H9 (cell line): ENCODE data around the gene OSBPL1A. TPM values are rescaled to one million over a fixed set of nuclear protein-coding genes. Genes with fewer than 3 reads are reported as not detected.

Experiments
- DNase-seq: peaks from one replicate; pipeline ENCODE4 v3.0.0-alpha.2; 2017
- H2AFZ ChIP-seq: one replicate; pipeline ENCODE4 v1.6.1; 2013; ENCODE audit warnings: mild to moderate bottlenecking, low read length, control low read depth, moderate library complexity
- H2AK5ac ChIP-seq: 2 replicates; pipeline ENCODE4 v1.6.1; 2013; ENCODE audit warnings: low read length, control low read depth, mixed read lengths; ENCODE audit not compliant: insufficient read length
- H2BK120ac ChIP-seq: one replicate; pipeline ENCODE4 v1.6.1; 2013; ENCODE audit warnings: low read depth, mild to moderate bottlenecking, low read length, control low read depth, inconsistent platforms; ENCODE audit not compliant: poor library complexity, severe bottlenecking
- H2BK12ac ChIP-seq: 2 replicates; pipeline ENCODE4 v1.6.1; 2013; ENCODE audit warnings: low read length, control low read depth, mixed read lengths, low read depth; ENCODE audit not compliant: insufficient read length
- H2BK15ac ChIP-seq: 2 replicates; pipeline ENCODE4 v1.6.1; 2013; ENCODE audit warnings: low read depth, low read length, control low read depth
- H2BK20ac ChIP-seq: one replicate; pipeline ENCODE4 v1.6.1; 2013; ENCODE audit warnings: low read depth, mild to moderate bottlenecking, low read length, control low read depth, inconsistent platforms; ENCODE audit not compliant: poor library complexity, severe bottlenecking
- H2BK5ac ChIP-seq: 2 replicates; pipeline ENCODE4 v1.6.1; 2013; ENCODE audit warnings: low read length, control low read depth, mixed read lengths; ENCODE audit not compliant: insufficient read length
- H3K14ac ChIP-seq: 2 replicates; pipeline ENCODE4 v1.6.1; 2013; ENCODE audit warnings: low read length, control low read depth; ENCODE audit not compliant: insufficient read depth
- H3K18ac ChIP-seq: 2 replicates; pipeline ENCODE4 v1.6.1; 2013; ENCODE audit warnings: low read depth, mild to moderate bottlenecking, mixed read lengths, low read length, control low read depth; ENCODE audit not compliant: insufficient read length
- H3K23ac ChIP-seq: 2 replicates; pipeline ENCODE4 v1.6.1; 2013; ENCODE audit warnings: low read length, control low read depth, mixed read lengths, low read depth; ENCODE audit not compliant: insufficient read length
- H3K23me2 ChIP-seq: 2 replicates; pipeline ENCODE4 v1.6.1; 2013; ENCODE audit warnings: low read depth, mild to moderate bottlenecking, mixed read lengths, low read length, control low read depth; ENCODE audit not compliant: insufficient read length, poor library complexity, severe bottlenecking
- H3K27ac ChIP-seq: 2 replicates; pipeline ENCODE4 v1.5.1; 2013; ENCODE audit warnings: low read length, control low read depth, mixed read lengths, low read depth; ENCODE audit not compliant: insufficient read length
- H3K27me3 ChIP-seq: 2 replicates; pipeline ENCODE4 v1.6.1; 2013; ENCODE audit warnings: low read length, control low read depth, inconsistent platforms; ENCODE audit not compliant: insufficient read depth
- H3K4ac ChIP-seq: 2 replicates; pipeline ENCODE4 v1.6.1; 2013; ENCODE audit warnings: low read depth, mild to moderate bottlenecking, control low read depth, inconsistent platforms, low read length, moderate library complexity
- H3K4me1 ChIP-seq: 2 replicates; pipeline ENCODE4 v1.6.1; 2013; ENCODE audit warnings: low read length, control low read depth, inconsistent platforms; ENCODE audit not compliant: insufficient read depth
- H3K4me2 ChIP-seq: 2 replicates; pipeline ENCODE4 v1.6.1; 2013; ENCODE audit warnings: low read length, control low read depth, mixed read lengths; ENCODE audit not compliant: insufficient read length, insufficient read depth
- H3K56ac ChIP-seq: 2 replicates; pipeline ENCODE4 v1.6.1; 2013; ENCODE audit warnings: low read depth, mild to moderate bottlenecking, mixed read lengths, low read length, control low read depth; ENCODE audit not compliant: insufficient read length
- H3K79me1 ChIP-seq: 2 replicates; pipeline ENCODE4 v1.6.1; 2013; ENCODE audit warnings: low read depth, mild to moderate bottlenecking, moderate library complexity, low read length, control low read depth, inconsistent platforms; ENCODE audit not compliant: insufficient read depth, poor library complexity, severe bottlenecking
- H3K79me2 ChIP-seq: 2 replicates; pipeline ENCODE4 v1.6.1; 2013; ENCODE audit warnings: low read length, control low read depth, inconsistent platforms; ENCODE audit not compliant: insufficient read depth
- H3K9ac ChIP-seq: 2 replicates; pipeline ENCODE4 v1.6.1; 2013; ENCODE audit warnings: low read length, control low read depth, mixed read lengths; ENCODE audit not compliant: insufficient read length; ENCODE audit errors: extremely low read depth
- H3K9me3 ChIP-seq: one replicate; pipeline ENCODE4 v1.6.1; 2013; ENCODE audit warnings: low read depth, low read length, inconsistent platforms; ENCODE audit not compliant: control insufficient read depth
- H3T11ph ChIP-seq: one replicate; pipeline ENCODE4 v1.6.1; 2013; ENCODE audit warnings: mild to moderate bottlenecking, low read length, control low read depth, inconsistent platforms
- H4K20me1 ChIP-seq: one replicate; pipeline ENCODE4 v1.6.1; 2013; ENCODE audit not compliant: control insufficient read depth, insufficient read length, insufficient read depth
- H4K5ac ChIP-seq: 2 replicates; pipeline ENCODE4 v1.6.1; 2013; ENCODE audit warnings: low read depth, mild to moderate bottlenecking, mixed read lengths, low read length, control low read depth; ENCODE audit not compliant: insufficient read length
- H4K8ac ChIP-seq: replicated peaks from 2 replicates; pipeline ENCODE4 v1.6.1; 2013; ENCODE audit warnings: low read length, control low read depth, mixed read lengths, low read depth; ENCODE audit not compliant: insufficient read length
- H4K91ac ChIP-seq: 2 replicates; pipeline ENCODE4 v1.6.1; 2013; ENCODE audit warnings: low read depth, mild to moderate bottlenecking, moderate library complexity, mixed read lengths, low read length, control low read depth; ENCODE audit not compliant: insufficient read length
- H3K27ac Mint-ChIP-seq, 3 experiments: 2 replicates in 2 of 3; 3 replicates in 1 of 3; pipeline ENCODE4 v1.8.0; 2020 to 2021; ENCODE audit warnings: mixed read lengths in 3 of 3, mild to moderate bottlenecking in 1 of 3, moderate library complexity in 1 of 3
- H3K27me3 Mint-ChIP-seq: 2 replicates; pipeline ENCODE4 v1.8.0; 2021; ENCODE audit warnings: low read depth, mild to moderate bottlenecking, moderate library complexity, mixed read lengths
- H3K36me3 Mint-ChIP-seq, 3 experiments: 2 replicates in 2 of 3; 3 replicates in 1 of 3; pipeline ENCODE4 v1.8.0; 2020 to 2021; ENCODE audit warnings: low read depth in 3 of 3, mixed read lengths in 3 of 3; ENCODE audit not compliant: insufficient read depth in 1 of 3
- H3K4me1 Mint-ChIP-seq, 2 experiments: 2 replicates each; pipeline ENCODE4 v1.8.0; 2020; ENCODE audit warnings: mixed read lengths in 2 of 2
- H3K4me3 Mint-ChIP-seq, 2 experiments: 2 replicates in 1 of 2; 3 replicates in 1 of 2; pipeline ENCODE4 v1.8.0; 2020 to 2021; ENCODE audit warnings: mild to moderate bottlenecking in 2 of 2, mixed read lengths in 2 of 2, moderate library complexity in 1 of 2
- H3K9me3 Mint-ChIP-seq, 2 experiments: 2 replicates in 1 of 2; 3 replicates in 1 of 2; pipeline ENCODE4 v1.8.0; 2020; ENCODE audit warnings: mild to moderate bottlenecking in 2 of 2, mixed read lengths in 2 of 2, moderate library complexity in 1 of 2
- WGBS: extraction: QIAGEN DNeasy Blood & Tissue Kit; methylation state at CpG from one replicate; pipeline ENCODE4 v1.1.7; 2013; ENCODE audit warnings: missing lambda C conversion rate, low lambda C conversion rate, mixed read lengths; ENCODE audit not compliant: insufficient read length; ENCODE audit errors: extremely low coverage; 5-methylcytosine and 5-hydroxymethylcytosine counted together
- total RNA-seq: library from RNA; stranded (reverse); gene quantifications from 2 replicates; pipeline ENCODE4 v1.2.1, GENCODE V29; 2021
- TF ChIP-seq, protein P1 (sequence below): fragments of 200-600 bp; sonication (generic); conservative IDR thresholded peaks from 3 replicates; pipeline ENCODE4 v1.8.0; 2021; ENCODE audit warnings: antibody characterized with exemption, mild to moderate bottlenecking

The OSBPL1A gene
- total RNA-seq, 1 experiment from 2014 or later = 33.9 TPM

DNA sequence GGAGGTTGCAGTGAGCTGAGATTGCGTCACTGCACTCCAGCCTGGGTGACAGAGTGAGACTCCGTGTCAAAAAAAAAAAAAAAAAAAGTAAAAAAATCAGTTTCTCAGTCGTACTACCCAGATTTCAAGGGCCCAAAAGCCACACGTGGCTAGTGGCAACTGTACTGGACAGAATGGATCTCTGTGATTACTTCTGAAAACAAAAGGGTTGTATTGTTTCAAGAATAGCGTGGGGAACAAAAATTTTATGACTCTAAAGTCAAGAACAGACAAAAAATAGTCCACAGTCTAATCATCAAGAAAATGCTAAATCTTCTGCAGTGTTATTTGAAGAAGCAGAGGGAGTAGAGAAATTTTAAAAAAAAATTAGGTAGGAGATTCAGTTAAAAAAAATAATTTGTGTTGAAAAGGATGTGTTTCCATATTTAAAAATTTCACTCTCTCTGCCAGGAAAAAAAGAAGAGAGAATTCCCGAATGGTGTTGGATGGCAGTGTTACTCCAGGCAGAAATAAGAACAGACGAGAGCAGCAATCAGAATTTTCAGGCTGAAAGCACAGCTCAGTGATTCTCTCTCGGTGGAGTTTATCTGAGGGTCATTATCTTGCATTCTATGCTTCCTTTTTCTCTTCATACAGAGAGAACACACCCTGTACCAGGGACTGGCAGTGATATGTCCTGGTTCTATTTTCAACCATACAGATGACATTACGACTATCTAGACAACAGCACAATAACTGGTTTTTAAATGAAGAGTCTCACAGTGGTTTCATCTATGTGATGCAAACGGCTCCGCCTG is 196.9 kb downstream of the OSBPL1A start:
- no peak overlapping the region for H3K23ac ChIP-seq
- H2BK15ac ChIP-seq = no peak overlapping the region
- H4K20me1 ChIP-seq = no peaks in the 10 kb centered on the region
- H3K14ac ChIP-seq = no peak overlapping the region
- TF ChIP-seq, protein P1, sequence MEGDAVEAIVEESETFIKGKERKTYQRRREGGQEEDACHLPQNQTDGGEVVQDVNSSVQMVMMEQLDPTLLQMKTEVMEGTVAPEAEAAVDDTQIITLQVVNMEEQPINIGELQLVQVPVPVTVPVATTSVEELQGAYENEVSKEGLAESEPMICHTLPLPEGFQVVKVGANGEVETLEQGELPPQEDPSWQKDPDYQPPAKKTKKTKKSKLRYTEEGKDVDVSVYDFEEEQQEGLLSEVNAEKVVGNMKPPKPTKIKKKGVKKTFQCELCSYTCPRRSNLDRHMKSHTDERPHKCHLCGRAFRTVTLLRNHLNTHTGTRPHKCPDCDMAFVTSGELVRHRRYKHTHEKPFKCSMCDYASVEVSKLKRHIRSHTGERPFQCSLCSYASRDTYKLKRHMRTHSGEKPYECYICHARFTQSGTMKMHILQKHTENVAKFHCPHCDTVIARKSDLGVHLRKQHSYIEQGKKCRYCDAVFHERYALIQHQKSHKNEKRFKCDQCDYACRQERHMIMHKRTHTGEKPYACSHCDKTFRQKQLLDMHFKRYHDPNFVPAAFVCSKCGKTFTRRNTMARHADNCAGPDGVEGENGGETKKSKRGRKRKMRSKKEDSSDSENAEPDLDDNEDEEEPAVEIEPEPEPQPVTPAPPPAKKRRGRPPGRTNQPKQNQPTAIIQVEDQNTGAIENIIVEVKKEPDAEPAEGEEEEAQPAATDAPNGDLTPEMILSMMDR = no peak
- no peak overlapping the region for H3K4me2 ChIP-seq
- no peaks in the 10 kb centered on the region for H3K79me2 ChIP-seq
- H3K27me3 ChIP-seq = no peaks in the 10 kb centered on the region
- Mint-ChIP-seq H3K27ac (peak overlapping the region; percentile 25 to 45 (median 40); a peak in 4 of 7 replicates), H3K4me1 (peaks cover 4 to 5% of the 10 kb centered on the region in 2 experiments), H3K9me3 (no peaks in the 10 kb centered on the region), H3K4me3 (no peak overlapping the region), H3K27me3 (no peaks in the 10 kb centered on the region), H3K36me3 (no peaks in the 10 kb centered on the region; a peak in 1 of 7 replicates)
- no peak overlapping the region for H4K5ac ChIP-seq
- H3K23me2 ChIP-seq = no peaks in the 10 kb centered on the region
- no peak overlapping the region for H2BK12ac ChIP-seq
- H3T11ph ChIP-seq = no peak overlapping the region
- H2BK20ac ChIP-seq = no peak overlapping the region
- no peak overlapping the region for H3K27ac ChIP-seq
- H2AFZ ChIP-seq = no peak overlapping the region
- H4K8ac ChIP-seq = no peak overlapping the region
- no peak overlapping the region for H3K4ac ChIP-seq
- H3K18ac ChIP-seq = no peak overlapping the region
- no peaks in the 10 kb centered on the region for H3K79me1 ChIP-seq
- no peak overlapping the region for H3K56ac ChIP-seq
- H2AK5ac ChIP-seq = no peak overlapping the region
- no peak overlapping the region for H4K91ac ChIP-seq
- no peak for DNase-seq
- no peak overlapping the region for H2BK5ac ChIP-seq
- H3K4me1 ChIP-seq = no peaks in the 10 kb centered on the region
- H3K9me3 ChIP-seq = no peaks in the 10 kb centered on the region
- no peak overlapping the region for H2BK120ac ChIP-seq
- WGBS = no CpG with 5 or more reads among the region's 11 CpGs
- H3K9ac ChIP-seq = no peak overlapping the region
